Stimulated activated CD4-positive, alpha-beta T cell treated with anti-CD3 and anti-CD28 coated beads, Interleukin-2, amount 100 ng/mL, for 48 hours (primary cell): ENCODE results near the gene CD72.
A peak's percentile ranks its signal among the peaks of the same experiment; 100 is the strongest.
"Not testable (repeated sequence)": the region's sequence is repeated elsewhere in the genome, so short reads cannot be mapped to it uniquely, and the experiment has no call there.

Experiments
- DNase-seq, 2 donors: peaks; one replicate each; pipeline ENCODE4 v3.0.0-alpha.2; 2020

Gene CD72

DNA sequence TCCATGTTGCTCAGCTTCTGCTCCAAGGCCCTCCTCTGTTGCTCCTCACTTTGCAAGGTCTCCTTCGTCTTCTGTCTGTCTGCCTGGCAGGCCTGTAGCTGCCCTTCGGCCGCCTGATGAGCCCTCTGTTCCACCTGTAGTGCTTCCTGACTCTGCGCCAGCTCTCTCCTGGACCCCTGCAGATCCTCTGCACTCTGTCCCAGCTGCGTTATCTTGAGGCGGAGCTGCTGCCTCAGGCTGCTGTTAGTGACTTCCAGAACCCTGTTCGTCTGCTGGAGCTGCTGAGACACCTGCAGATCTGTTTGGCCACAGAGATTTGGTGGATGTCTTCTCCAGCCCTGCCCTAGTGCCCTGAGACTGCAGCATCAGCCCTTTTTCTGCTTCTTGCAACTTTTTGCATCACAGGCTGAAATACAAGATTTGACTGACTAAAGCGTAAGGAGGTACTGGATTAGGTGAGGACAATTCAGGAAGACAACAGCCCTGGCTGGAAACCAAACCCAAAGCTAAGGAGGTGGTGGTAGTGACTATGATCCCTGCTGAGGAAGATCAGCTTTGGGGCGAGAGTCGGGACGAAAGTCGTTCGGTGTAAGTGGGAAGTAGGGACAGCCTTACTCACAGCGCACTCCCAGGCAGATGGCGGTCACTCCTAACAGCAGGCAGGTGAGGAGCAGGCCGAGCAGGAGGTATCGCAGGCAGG, 2.1 kb downstream of the CD72 start:
- DNase-seq = no peak

DNA sequence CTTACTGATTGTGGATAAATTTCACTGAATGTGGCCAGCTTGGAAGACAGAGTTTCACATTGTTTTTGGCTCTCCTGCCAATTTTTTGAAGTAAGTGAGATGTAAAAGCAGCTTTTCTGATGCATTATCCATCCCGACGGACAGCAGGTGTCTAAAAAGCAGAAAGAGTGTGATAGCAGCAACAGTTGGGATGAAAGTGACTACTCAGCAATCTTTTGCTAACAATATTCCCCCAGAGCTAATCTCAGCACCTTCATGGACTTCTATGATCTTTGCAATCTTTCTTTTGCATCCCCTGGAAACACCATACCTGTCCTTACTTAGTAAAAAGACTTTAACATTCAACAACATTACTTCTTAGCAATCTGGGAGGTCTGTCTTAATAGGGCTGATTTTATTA, 5.4 kb downstream of the CD72 start:
- DNase-seq = no peak

DNA sequence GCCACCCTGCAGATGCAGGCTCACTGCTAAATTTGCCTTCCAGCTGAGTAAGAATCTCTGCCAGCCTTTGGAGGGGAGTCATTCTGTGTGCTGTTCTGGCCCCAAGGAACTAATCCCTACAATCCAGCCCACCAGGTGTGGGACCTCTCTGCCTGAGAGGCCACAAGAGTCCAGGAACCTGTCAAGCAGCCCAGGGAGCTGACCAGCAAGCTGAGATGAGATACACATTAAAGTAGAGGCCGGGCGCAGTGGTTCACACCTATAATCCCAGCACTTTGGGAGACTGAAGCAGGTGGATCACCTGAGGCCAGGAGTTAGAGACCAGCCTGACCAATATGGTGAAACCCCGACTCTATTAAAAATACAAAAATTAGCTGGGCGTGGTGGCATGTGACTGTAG, 6.1 kb downstream of the CD72 start:
- not testable (repeated sequence) for DNase-seq

DNA sequence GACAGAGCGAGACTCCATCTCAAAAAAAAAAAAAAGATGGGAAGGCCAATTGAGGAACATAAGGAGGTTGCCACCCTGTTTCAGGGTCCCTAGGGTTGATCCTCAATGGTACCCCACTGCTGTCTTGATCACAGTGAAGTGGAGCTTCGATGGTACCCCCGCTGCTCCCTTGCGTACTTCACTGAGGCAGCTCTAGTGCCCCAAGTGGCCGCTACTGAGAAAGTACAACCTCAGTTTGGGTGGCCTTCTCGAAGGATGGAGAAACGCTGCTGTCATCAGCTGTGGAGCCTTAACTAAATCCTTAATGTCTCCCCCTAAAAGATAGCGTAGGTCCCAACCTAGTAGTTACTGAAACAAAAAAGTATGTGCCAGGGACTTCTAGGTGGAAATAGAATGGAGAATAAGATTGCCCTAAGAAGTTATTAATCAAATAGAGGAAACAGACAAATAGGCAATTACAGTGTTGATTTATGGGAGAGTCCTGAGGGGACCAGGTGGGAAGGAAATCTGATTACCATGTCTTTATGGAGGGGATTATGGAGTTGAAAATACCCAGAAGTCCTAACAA, 6.9 kb downstream of the CD72 start:
- peak; percentile 48 to 56 for DNase-seq

DNA sequence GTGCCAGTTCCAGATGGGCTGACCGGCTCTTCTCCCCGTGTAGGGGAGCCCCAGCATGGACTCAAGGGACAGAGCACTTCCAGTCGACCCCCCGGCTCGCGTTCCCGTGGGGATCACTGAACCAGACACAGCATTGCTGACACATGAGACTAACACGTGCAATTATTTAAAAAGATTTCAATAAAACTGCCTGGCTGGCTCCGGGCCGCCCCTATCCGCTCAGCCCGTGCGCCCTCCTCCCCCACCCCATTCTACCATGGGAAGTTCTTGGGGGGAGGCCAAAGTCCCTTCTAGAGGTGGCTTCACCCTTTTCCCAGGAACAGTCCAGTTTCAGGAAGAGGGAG, 8.4 kb downstream of the CD72 start:
- no peak for DNase-seq

DNA sequence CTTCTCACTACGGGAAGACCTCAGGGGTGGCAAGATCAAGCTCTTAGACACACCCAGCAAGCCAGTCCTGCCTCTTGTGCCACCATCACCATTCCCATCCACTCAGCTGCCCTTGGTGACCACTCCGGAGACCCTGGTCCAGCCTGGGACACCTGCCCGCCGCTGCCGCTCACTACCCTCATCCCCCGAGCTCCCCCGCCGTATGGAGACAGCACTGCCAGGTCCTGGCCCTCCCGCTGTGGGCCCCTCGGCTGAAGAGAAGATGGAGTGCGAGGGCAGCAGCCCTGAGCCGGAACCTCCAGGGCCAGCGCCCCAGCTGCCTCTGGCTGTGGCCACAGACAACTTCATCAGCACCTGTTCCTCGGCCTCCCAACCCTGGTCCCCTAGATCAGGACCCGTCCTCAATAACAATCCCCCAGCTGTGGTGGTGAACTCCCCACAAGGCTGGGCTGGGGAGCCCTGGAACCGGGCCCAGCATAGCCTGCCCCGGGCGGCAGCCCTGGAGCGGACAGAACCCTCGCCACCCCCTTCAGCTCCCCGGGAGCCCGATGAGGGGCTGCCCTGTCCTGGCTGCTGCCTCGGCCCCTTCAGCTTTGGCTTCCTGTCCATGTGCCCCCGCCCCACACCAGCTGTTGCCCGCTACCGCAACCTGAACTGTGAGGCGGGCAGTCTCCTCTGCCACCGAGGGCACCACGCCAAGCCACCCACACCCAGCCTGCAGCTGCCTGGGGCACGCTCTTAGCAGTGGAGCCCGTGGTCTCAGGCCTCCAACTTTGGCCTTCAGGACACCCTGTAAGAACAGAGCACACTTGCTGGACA, 9.0 kb downstream of the CD72 start:
- no peak for DNase-seq

DNA sequence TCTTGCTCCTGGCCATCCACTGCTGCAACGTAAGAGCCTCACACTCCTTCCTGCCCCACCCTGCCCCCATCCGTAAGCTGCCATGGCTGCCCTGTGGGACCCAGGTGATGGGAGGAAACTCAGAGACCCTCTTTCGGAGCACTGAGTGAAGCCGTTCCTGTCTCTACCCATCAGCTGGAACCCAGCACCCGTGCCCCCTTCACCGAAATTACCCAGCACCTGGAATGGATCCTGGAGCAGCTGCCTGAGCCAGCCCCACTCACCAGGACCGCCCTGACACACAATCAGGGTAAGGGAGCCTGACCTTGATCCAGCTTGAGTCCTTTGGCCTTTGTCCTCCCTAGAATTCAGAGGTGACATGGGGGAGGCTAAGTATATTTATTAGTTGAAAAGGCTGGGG, 10.0 kb downstream of the CD72 start:
- DNase-seq = no peak

DNA sequence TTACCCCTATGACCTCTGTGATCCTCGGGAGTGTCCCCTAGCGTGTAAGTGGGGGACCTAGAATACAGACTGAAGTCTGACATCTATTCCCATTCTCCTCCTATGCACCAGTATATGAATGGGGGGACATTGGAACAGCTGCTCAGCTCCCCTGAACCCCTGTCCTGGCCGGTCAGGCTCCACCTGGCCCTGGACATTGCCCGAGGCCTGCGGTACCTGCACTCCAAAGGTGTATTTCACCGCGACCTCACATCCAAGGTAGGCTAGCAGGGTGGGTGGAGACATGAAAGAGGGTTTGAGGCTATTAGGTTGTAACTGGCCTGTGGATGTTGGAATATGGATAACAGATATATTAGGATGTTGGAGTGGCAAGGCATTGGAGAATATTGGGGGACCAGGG, 11.5 kb downstream of the CD72 start:
- DNase-seq = no peak

DNA sequence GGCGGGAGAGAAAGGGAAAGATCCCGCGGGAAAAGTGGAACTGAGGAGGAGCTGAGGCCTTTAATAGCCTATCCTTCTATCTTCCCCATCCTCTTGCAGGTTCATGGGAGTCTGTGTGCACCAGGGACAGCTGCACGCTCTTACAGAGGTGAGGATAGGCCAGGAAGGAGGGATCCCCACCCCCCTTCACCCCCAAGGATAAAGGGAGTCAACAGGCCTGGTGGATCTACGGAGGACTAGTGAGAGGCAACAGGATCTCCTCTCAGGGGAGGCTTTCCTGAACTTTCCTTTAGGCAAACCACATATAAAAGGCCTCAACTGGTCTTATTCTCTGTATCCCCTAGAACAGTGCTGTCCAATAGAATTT, 12.1 kb downstream of the CD72 start:
- no peak for DNase-seq

DNA sequence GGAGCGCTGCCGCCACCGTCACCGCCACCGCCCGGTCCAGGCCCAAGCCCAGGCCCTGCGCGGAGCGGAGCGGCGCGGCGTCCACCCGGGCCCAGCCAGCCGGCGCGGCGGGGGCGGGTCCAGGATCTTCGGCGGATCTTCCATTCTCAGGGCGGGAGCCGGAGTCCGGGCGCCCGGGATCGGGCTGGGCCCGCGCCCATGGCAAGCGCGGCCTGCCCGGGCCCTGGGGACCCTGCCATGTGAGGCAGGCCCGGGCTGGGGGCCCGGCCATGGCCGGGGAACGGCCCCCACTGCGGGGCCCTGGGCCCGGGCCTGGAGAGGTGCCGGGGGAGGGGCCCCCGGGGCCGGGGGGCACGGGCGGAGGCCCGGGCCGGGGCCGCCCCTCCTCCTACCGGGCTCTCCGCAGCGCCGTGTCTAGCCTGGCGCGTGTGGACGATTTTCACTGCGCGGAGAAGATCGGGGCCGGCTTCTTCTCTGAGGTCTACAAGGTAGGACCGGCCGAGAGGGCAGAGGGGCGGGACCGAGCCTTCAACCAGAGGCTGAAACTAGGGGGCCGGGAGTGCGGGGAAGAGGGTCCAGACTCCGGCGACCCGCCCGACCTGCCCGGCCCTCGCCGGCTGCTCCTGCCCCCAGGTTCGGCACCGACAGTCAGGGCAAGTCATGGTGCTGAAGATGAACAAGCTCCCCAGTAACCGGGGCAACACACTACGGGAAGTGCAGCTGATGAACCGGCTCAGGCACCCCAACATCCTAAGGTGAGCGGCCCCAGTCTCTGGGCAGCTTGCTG, 12.7 kb downstream of the CD72 start:
- peak in 1 of 2 donors; percentile 21 for DNase-seq

DNA sequence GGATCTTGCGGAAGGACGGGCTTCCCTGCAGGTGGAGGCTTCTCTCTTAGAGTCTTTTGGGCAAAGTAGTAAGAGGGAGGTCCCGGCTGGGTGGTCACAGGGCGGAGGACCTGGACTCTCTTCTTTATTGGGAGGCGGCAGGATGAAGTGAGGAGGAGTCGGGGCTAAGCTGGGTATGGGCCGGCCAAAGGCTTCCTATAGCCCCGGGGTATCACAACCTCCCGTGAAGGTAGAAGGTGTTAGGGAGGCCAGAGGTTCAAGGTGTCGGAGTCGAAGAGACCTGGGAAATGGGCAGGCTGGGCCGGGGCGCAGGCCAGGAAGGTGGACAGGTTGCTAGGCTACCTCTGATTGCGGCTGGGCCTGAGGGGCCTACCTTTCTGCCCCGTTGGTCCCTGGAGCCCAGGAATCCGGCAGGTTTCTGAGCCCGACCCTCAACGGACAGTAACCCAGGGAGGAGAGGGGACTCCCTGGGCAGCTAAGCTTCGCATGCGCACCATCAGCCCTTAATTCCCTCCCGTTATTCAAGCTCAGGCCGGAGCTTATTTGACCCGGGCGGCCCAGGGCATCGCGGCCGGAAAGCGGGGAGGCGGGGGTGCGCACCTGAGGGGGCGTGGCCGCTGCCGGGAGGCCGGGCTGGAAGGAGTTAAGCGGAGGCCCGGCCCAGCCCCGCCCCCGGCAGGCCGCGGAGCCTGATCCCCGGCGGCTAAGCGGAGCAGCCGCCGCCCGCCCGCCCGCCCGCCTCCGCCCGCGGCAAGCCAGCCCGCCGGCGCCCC, 13.4 kb downstream of the CD72 start, which contains the start of gene TESK1:
Gene TESK1, plus strand, starts transcription at position 685 of the 773 bp plus-strand sequence. CDS start 358 bp downstream, outside the sequence.
- DNase-seq = peak; percentile 81

DNA sequence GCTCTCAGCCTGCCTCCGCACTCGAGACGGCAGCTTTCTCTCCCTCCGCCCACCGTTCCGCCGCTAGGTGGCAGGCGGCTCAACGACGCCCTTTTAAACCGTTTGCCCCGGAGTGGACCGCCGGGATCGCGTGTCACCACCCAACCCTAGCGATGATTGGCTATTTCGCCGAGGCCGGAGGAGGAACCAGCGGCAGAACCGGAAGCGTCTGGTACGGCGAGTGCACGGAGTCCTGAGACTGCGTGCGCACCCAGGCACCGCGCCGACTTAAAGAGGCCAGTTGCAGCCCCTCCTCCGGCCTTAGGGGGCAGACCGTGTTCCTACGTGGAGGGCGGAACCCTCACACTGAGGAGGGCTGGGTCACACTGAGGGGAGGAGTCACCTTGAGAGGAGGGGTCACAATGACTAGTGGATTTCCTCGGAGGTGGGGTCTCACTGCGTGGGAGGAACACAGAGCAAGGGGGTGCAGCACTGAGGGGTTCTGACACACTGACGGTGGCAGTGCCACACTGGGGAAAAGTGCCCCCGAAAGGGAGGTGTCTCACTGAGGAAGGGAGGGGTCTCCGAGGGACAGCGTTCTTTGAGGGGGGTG, 14.1 kb downstream of the CD72 start:
- DNase-seq = peak; percentile 97 to 98

DNA sequence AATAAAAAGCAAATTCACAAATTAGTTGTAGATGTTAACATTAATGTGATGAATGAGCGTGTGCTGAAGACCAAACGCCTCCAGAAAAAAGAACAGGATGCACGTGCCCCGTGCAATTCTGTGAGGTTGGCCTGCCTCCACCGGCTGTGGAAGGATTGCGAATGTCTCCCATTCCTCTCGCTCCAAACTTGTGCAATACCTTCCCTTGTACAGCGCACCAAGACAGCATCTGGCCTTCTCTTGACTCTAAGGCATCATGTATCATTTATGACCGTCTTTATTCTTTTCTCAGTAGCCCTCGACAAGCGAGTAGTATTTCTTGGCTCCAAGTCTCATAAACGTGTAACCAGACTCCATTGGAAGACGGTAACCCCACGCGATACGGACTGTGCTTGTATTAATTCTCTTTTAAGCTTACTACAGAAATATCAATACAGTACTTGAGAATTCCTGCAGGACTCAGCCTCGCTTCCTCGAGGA, 14.7 kb downstream of the CD72 start:
- peak in 1 of 2 donors; percentile 23 for DNase-seq

DNA sequence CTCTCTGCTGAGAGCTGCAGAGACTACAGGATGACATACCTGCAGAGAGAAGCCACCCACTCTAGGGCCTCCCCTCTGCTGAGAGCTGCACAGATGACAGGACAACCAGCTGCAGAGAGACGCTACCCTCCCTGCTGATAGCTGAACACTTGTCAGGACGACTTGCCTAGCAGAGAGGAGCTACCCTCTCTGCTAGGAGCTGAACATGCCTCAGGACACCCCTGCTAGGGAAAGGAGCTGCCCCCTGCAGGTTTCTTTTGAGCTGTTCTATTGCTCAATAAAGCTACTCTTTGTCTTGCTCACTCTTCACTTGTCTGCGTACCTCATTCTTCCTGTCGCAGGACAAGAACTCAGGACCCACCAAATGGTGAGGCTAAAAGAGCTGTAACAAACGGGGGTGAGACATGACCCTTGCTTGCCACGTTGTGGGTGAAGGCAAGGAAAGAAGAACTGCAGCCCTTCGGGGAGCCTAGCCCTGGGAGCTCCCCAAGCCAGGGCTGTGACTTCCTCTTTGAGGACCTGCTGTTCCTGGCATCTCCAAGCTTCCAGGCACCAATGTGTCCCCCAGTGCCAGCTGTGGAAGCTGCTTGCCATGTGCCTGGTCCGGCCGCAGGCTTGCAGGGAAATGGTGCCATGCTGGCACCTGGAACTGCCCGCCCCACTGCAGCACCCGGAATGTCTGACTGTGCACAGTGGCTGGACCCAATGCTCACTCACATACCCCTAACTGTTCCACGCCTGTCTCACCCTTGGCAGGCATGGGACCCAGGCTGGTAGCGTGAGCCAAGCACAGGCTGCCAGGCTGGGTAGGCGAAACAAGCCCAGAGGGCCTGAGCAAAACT, 18.2 kb downstream of the CD72 start:
- no peak for DNase-seq

DNA sequence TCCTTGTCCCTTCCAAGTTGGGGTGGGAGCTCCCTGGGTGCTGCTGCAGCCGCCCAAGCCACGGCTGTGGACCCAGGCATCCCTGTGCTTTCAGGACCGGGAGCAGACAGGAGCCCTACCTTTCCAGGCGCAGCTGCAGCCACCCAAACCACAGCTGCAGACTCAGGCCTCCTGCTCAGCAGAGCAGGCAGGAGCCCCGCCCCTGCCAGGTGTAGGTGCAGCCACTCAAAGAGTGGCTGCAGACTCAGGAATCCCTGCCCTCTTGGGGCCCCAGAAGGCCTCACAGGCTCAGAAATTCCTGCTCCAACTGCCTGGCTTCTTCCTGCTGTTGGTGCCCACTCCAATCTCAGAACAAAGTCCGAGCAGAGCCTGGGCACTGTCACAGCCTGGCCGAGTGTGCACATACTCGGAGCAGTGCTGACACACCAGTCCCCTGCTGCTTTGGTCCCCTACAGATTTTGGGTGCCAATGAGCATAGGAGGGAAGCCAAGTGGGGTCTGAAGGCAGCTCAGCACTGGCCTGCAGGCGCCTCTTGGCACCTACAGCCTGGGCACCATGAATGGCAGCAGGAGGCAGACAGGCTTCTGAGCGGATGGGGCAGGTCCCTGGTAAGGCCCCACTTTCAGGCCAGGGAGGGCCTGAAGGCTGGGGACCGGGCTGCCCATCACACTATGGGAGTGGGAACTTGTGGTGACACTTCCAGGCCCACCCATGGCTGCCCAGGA, 19.2 kb downstream of the CD72 start:
- no peak for DNase-seq

DNA sequence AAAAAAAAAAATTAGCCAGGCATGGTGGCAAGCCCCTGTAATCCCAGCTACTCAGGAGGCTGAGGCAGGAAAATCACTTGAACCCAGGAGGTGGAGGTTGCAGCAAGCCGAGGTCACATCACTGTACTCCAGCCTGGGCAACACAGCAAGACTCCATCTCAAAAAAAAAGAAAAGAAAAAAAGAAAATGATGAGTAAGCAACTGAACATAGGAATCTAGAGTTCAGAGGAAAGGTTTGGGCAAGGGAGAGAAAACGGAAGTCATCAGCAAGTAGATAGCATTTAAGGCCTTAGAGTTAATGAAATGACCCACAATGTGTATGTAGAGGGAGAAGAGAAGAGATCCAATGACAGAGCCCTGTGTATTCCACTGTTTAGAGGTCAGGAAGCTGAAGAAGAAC, 21.3 kb downstream of the CD72 start:
- DNase-seq = not testable (repeated sequence)

DNA sequence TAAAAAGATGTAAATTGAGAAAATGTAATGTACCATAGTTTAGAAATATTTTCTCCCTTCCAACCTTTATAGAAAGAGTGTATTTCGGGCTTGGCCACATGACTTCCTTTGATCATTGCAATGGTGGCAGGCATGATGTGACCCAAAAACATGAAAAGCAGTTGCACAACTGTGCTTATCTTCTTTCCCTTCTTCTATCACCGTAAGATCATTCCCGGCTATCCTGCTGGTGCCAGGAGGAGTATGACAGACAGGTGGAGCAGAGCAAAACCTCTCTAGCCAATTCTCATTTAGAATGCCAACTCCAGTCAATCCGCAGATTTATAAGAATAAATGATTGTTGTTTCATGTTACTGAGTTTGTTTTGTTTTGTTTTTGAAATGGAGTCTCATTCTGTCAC, 23.7 kb downstream of the CD72 start:
- no peak for DNase-seq

DNA sequence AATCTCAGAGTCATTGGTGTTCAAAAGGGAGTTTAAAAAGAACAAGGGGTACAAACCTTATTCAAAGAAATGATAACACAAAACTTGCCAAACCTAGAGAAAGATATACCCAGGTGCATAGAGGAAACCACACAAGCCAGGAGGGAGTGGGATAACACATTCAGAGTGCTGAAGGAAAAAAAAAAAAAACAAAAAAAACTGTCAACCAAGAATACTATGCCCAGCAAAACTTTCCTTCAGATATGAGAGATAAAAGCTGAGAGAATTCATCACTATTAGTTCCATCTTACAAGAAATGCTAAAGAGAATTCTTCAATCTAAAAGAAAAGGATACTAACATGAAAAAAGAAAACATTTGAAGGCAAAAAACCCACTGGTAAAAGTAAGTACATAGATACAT, 24.6 kb downstream of the CD72 start:
- no peak for DNase-seq

DNA sequence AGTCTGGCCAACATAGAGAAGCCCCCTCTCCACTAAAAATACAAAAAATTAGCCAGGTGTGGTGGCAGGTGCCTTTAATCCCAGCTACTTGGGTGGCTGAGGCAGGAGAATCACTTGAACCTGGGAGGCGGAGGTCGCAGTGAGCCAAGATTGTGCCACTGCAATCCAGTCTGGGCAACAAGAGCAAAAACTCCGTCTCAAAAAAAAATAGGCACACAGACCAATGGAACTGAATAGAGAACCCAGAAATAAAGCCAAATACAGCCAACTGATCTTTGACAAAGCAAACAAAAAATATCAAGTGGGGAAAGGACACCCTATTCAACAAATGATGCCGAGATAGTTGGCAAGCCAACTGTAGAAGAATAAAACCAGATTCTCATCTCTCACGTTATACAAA, 29.7 kb downstream of the CD72 start:
- not testable (repeated sequence) for DNase-seq

DNA sequence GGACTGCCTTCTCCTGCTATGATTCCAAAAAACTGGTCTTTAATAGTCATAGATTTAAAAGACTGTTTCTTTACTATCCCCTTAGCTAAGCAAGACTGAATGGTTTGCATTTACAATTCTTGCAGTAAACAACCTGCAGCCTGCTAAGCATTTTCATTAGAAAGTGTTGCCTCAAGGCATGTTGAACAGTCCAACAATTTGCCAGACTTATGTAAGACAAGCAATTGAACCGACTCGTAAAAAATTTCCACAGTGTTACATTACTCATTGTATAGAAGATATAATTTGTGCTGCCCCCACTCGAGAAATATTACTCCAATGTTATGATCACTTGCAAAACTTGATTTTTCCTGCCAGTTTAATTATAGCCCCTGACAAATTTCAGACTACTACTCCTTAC, 33.5 kb downstream of the CD72 start:
- not testable (repeated sequence) for DNase-seq
